K562 (cell line): ENCODE data around the gene MTCH2. TPM values are rescaled to one million over a fixed set of nuclear protein-coding genes. Genes with fewer than 3 reads are reported as not detected.

Experiments used
- ATAC-seq: fragments of 200-7000 bp; cut with Tn5 transposase; 3 replicates; pipeline ENCODE4 v1.9.1; 2020; ENCODE audit warnings: moderate library complexity
- BruUV-seq: library from RNA; stranded (reverse); fragments of 400-500 nt; replicated peaks from 2 replicates; lab custom pipeline; 2021; lab: Mats Ljungman, UMichigan
- CTCF ChIA-PET: fragments of 300-600 bp; formaldehyde crosslinking; extraction: SDS; loops from one replicate; lab custom pipeline; 2021; ENCODE audit warnings: low intra/inter-chr PET ratio; lab: Yijun Ruan, JAX
- POLR2A ChIA-PET: fragments of 300-600, 350-650 bp; sonication (Branson Sonifier 250); formaldehyde crosslinking; extraction: SDS; loops from one replicate; lab custom pipeline; 2021; ENCODE audit warnings: antibody characterized with exemption, inconsistent platforms; lab: Yijun Ruan, JAX
- DNase-seq, 4 experiments: peaks; one replicate each; pipeline versions ENCODE4 v3.0.0 to v3.0.0-alpha.2; 2011 to 2018; ENCODE audit warnings: low spot score in 3 of 4, mixed read lengths in 3 of 4; ENCODE audit errors: extremely low read depth in 1 of 4
- FAIRE-seq: peaks from 2 replicates; lab custom pipeline; 2011; peaks lifted over from hg19 to GRCh38; lab: Jason Lieb, UNC
- H2AFZ ChIP-seq: 2 replicates; pipeline ENCODE4 v1.6.0; 2011; ENCODE audit warnings: low read depth, low read length, control low read depth, inconsistent platforms
- H3K27ac ChIP-seq: fragments of 200-600 bp; 3 replicates; pipeline ENCODE4 v1.8.0; 2011; ENCODE audit warnings: low read depth, mild to moderate bottlenecking, control low read depth, inconsistent platforms, low read length, moderate library complexity, mixed read lengths; ENCODE audit errors: extremely low read depth
- H3K27me3 ChIP-seq, 2 experiments: fragments of 300-600 bp in 1 of 2; 2 replicates in 1 of 2; 3 replicates in 1 of 2; pipeline versions ENCODE4 v1.6.0 to v1.8.0; 2011; ENCODE audit warnings: inconsistent platforms in 2 of 2, low read length in 2 of 2, mild to moderate bottlenecking in 1 of 2, mixed read lengths in 1 of 2, moderate library complexity in 1 of 2; ENCODE audit not compliant: control insufficient read depth in 2 of 2, insufficient read depth in 2 of 2
- H3K36me3 ChIP-seq: fragments of 300-600 bp; 3 replicates; pipeline ENCODE4 v1.8.0; 2011; ENCODE audit warnings: mild to moderate bottlenecking, low read length, inconsistent platforms; ENCODE audit not compliant: control insufficient read depth, insufficient read depth
- H3K4me1 ChIP-seq, 2 experiments: fragments of 200-600 bp in 1 of 2; replicated peaks in 1 of 2; 2 replicates in 1 of 2; 3 replicates in 1 of 2; pipeline versions ENCODE4 v1.5.1 to v1.8.0; 2011; ENCODE audit warnings: inconsistent platforms in 2 of 2, low read length in 2 of 2, mild to moderate bottlenecking in 1 of 2, mixed read lengths in 1 of 2, moderate library complexity in 1 of 2; ENCODE audit not compliant: control insufficient read depth in 2 of 2, insufficient read depth in 2 of 2
- H3K4me2 ChIP-seq: 2 replicates; pipeline ENCODE4 v1.6.1; 2011; ENCODE audit warnings: low read length, control low read depth, inconsistent platforms, mixed read lengths; ENCODE audit not compliant: insufficient read depth
- H3K4me3 ChIP-seq: fragments of 200-600 bp; sonication (generic), shearing (Covaris generic); 2 replicates; pipeline ENCODE4 v1.5.1; 2016; ENCODE audit warnings: control low read depth, inconsistent platforms
- H3K79me2 ChIP-seq: fragments of 200-600 bp; 3 replicates; pipeline ENCODE4 v1.8.0; 2011; ENCODE audit warnings: low read length, inconsistent platforms; ENCODE audit not compliant: control insufficient read depth, insufficient read depth
- H3K9ac ChIP-seq, 2 experiments: 2 replicates each; pipeline versions ENCODE4 v1.6.0 to v1.6.1; 2011; ENCODE audit warnings: low read depth in 2 of 2, low read length in 2 of 2, control low read depth in 1 of 2, inconsistent platforms in 1 of 2, mild to moderate bottlenecking in 1 of 2, mixed read lengths in 1 of 2; ENCODE audit not compliant: insufficient read depth in 1 of 2
- H3K9me1 ChIP-seq: one replicate; pipeline ENCODE4 v1.6.0; 2011; ENCODE audit warnings: inconsistent platforms, mild to moderate bottlenecking, low read length, moderate library complexity; ENCODE audit not compliant: control insufficient read depth, insufficient read depth
- H3K9me3 ChIP-seq: replicated peaks from 2 replicates; pipeline ENCODE4 v1.5.1; 2011; ENCODE audit warnings: low read depth, low read length, inconsistent platforms; ENCODE audit not compliant: control insufficient read depth, insufficient read depth
- H4K20me1 ChIP-seq: replicated peaks from 2 replicates; pipeline ENCODE4 v1.6.1; 2011; ENCODE audit warnings: low read length, inconsistent platforms, mixed read lengths; ENCODE audit not compliant: control insufficient read depth, insufficient read depth
- HNRNPH1 ChIP-seq: fragments of 200-400 bp; formaldehyde crosslinking; optimal IDR thresholded peaks from 2 replicates; pipeline ENCODE3; 2017; ENCODE audit warnings: low read depth, mild to moderate bottlenecking, low read length, moderate library complexity
- ILF3 ChIP-seq: fragments of 450-650 bp; IDR thresholded peaks from 2 replicates; pipeline ENCODE4 v1.6.1; 2018; ENCODE audit warnings: antibody characterized with exemption, mild to moderate bottlenecking, moderate library complexity, borderline replicate concordance
- PURB ChIP-seq: sonication (generic); formaldehyde crosslinking; IDR thresholded peaks from 2 replicates; pipeline ENCODE4 v1.9.0; 2021; ENCODE audit warnings: low read depth, mild to moderate bottlenecking, missing genetic modification reagents
- RBFOX2 ChIP-seq: fragments of 200-400 bp; formaldehyde crosslinking; IDR thresholded peaks from 2 replicates; pipeline ENCODE4 v1.6.1; 2017; ENCODE audit warnings: low read depth, mild to moderate bottlenecking, low read length, moderate library complexity
- ZNF232 ChIP-seq: sonication (generic); formaldehyde crosslinking; IDR thresholded peaks from 2 replicates; pipeline ENCODE4 v1.8.0; 2022; ENCODE audit warnings: mild to moderate bottlenecking, missing genetic modification reagents
- WGBS: fragments of 100-300 bp; shearing (Covaris generic); methylation state at CpG from one replicate; pipeline ENCODE4 v1.1.6; 2016; ENCODE audit warnings: low coverage, mixed read lengths; ENCODE audit not compliant: insufficient coverage; ENCODE audit errors: missing lambda C conversion rate; 5-methylcytosine and 5-hydroxymethylcytosine counted together
- in situ Hi-C: fragments of 300-500 bp; cut with MboI; formaldehyde crosslinking; loops from 4 replicates; pipeline ENCODE4 v1.15.0; 2018; ENCODE audit warnings: inconsistent platforms, mixed read lengths
- intact Hi-C: fragments of 100-400 bp; cut with micrococcal nuclease; formaldehyde crosslinking; loops from 2 replicates; pipeline ENCODE4 v1.14.2; 2022
- polyA plus RNA-seq, 8 experiments: library from polyadenylated mRNA; depleted of rRNA in 4 of 8; stranded (reverse) in 5 of 8; unstranded in 3 of 8; fragments of >200 nt; fragmentation: Nextera tagmentation in 2 of 8; fragmentation: Illumina TruSeq in 1 of 8; extraction: Ambion mirVana in 2 of 8; extraction: Trizol in 1 of 8; gene quantifications; 2 replicates each; pipeline versions ENCODE4 v1.2.1 to v1.2.3, GENCODE V29; 2011 to 2014; ENCODE audit warnings: inconsistent platforms in 1 of 8, missing spikeins in 1 of 8
- total RNA-seq, 7 experiments: library from RNA; depleted of rRNA in 6 of 7; stranded (reverse); fragments of >200 nt in 6 of 7; fragmentation: Illumina TruSeq in 2 of 7; extraction: Trizol in 2 of 7; gene quantifications; 2 replicates each; pipeline versions ENCODE4 v1.2.1 to v1.2.3, GENCODE V29; 2011 to 2021; ENCODE audit warnings: low replicate concordance in 1 of 7
- TF ChIP-seq, protein P1 (sequence below): fragments of 450-650 bp; IDR thresholded peaks from 2 replicates; pipeline ENCODE4 v1.6.1; 2014; ENCODE audit warnings: low read depth, mild to moderate bottlenecking, moderate library complexity, borderline replicate concordance

The MTCH2 gene
- total and polyA plus RNA-seq, 9 of the 15 experiments (the other 6 are each of a cell fraction or from before 2014, with no cell fraction given) = 95.4 to 620 (median 198) TPM

DNA sequence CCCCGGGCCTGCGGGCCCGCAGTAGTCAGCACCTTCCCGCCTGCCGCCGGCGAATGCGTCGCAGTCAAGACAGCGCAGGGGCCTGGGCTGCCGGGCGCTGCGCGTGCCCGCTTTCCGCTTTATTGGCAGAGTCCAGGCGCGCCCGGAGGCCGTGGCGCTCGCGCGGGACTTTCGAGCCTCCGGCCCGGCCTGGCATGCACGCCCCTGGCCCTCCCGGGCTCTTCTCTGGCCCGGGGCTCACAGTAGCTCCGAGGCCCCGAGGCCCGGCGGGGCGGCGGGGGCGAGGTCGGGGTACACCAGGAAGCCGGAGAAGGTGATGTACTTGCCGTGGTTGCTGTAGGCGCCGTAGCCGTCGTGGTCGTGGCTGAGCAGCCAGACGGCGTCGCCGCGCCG is 52.8 kb downstream of the MTCH2 start:
- ChIA-PET POLR2A (no interaction called here), CTCF (no interaction called here)
- Histone ChIP-seq H3K9me3 (no peaks in the 10 kb centered on the region), H2AFZ (no peak overlapping the region), H3K79me2 (no peaks in the 10 kb centered on the region), H3K9ac (no peak overlapping the region), H3K4me3 (no peak overlapping the region), H3K27ac (no peak overlapping the region)
- no peak for DNase-seq
- WGBS = 96% methylated on average over 20 of the region's 51 CpGs
- TF ChIP-seq PURB (CRISPR knock-in tag) (no peak), HNRNPH1 (no peak), RBFOX2 (no peak), ZNF232 (CRISPR knock-in tag) (no peak)
- TF ChIP-seq, all 486 proteins: peak for 0
- Histone ChIP-seq H3K9me1 (no peaks in the 10 kb centered on the region), H3K27me3 (peaks cover 17 to 22% of the 10 kb centered on the region in 2 experiments), H4K20me1 (no peaks in the 10 kb centered on the region), H3K4me2 (no peak overlapping the region), H3K4me1 (peaks cover 0 to 21% of the 10 kb centered on the region in 2 experiments; a peak in 2 of 5 replicates), H3K36me3 (peaks cover 7% of the 10 kb centered on the region; the same call in 1 of the 3 replicates)
- ATAC-seq (no peak), FAIRE-seq (no peak)
- intact Hi-C loops (no loop called here), in situ Hi-C loops (no loop called here)
- no TSS peak for BruUV-seq

DNA sequence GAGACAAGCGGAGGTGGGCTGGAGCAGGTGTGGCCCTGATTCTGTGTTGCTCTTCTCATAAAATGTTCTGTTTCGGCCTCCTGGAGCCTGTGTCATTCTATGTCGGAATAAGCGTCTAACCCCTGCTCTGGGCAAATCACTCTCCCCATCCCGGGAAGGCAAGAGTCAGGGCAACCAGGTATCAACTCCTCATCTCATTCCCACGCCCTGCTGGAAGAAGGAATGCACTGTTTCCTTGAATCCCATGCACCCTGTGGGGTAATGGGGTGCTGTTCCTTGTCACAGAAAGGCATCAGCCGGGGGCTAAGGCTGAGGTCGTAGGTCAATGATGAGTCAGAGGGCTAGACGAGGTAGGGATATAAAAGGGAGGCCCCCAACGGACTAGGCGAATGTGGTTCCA is 53.2 kb downstream of the MTCH2 start:
- ChIA-PET POLR2A (interaction anchor here (0.6 to 1.5 kb wide), 2 partner anchors 12 to 14 kb away, joined by 3 read pairs; no protein-coding TSS in a partner anchor), CTCF (no interaction called here)
- intact Hi-C loops (no loop called here), in situ Hi-C loops (no loop called here)
- Histone ChIP-seq H3K79me2 (no peaks in the 10 kb centered on the region), H4K20me1 (no peaks in the 10 kb centered on the region), H3K4me3 (no peak overlapping the region), H3K4me2 (no peak overlapping the region), H3K9me1 (no peaks in the 10 kb centered on the region), H3K9ac (no peak overlapping the region), H3K36me3 (peaks cover 11% of the 10 kb centered on the region; the same call in 1 of the 3 replicates)
- WGBS = 57% methylated on average over 8 of the region's 11 CpGs
- ATAC-seq (no peak), FAIRE-seq (no peak)
- no TSS peak for BruUV-seq
- TF ChIP-seq ILF3 = no peak
- TF ChIP-seq, protein P1, sequence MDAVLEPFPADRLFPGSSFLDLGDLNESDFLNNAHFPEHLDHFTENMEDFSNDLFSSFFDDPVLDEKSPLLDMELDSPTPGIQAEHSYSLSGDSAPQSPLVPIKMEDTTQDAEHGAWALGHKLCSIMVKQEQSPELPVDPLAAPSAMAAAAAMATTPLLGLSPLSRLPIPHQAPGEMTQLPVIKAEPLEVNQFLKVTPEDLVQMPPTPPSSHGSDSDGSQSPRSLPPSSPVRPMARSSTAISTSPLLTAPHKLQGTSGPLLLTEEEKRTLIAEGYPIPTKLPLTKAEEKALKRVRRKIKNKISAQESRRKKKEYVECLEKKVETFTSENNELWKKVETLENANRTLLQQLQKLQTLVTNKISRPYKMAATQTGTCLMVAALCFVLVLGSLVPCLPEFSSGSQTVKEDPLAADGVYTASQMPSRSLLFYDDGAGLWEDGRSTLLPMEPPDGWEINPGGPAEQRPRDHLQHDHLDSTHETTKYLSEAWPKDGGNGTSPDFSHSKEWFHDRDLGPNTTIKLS = no peak
- TF ChIP-seq, all 486 proteins: peak for 0
- no peak for DNase-seq
- peaks cover 13 to 18% of the 10 kb centered on the region in 2 experiments for H3K27me3 ChIP-seq
- H3K27ac ChIP-seq = no peak overlapping the region
- no peak overlapping the region for H2AFZ ChIP-seq
- H3K4me1 ChIP-seq = peaks cover 0 to 18% of the 10 kb centered on the region in 2 experiments; a peak in 2 of 5 replicates
- no peaks in the 10 kb centered on the region for H3K9me3 ChIP-seq
